NCI-H345 (cell line): ENCODE data around the gene ANO4.
"Not testable (repeated sequence)": the region's sequence is repeated elsewhere in the genome, so short reads cannot be mapped to it uniquely, and the experiment has no call there.

Experiments used
- DNase-seq: peaks from one replicate; lab custom pipeline; 2025; lab: John Stamatoyannopoulos, UW

The ANO4 gene

GRCh38 chr12:101089271-101089670 lies 294.7 kb downstream of the ANO4 start:
- no peak for DNase-seq

- not testable (repeated sequence) for DNase-seq
Observed at GRCh38 chr12:101090222-101090621, 295.6 kb downstream of the ANO4 start.

DNA sequence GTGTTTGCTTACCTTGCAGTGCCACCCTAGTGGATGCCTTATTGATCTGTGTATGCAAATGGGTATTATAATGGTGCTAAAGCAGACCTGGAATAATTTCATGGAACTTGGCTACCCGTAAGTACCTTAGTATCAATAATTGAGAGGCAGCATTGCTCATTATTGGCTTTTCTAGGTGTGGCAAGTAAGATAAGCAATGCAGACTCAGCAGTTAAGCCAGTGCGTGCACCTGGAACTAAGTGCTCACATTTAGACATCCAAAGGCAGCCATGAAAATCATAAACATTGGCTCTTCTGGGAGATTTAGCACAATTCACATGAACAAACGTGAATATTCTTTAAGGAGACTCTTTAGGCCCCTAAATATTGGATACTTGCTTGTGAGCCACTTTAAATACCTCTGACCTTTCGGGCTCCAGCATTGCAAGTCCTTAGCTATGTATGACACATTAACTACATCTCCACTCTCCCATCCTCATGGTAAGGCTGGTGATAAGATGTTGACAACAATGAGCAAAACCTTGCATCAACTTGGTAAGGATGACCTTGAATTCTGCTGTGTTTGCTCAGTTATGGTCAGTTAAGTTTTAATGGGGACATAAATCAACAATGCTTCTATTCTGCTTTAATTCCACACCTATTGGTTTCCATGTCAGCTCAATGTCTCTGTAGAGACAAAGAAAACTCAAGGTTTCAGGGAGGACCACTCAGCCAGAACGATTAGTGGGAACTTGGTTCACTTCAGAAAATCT lies 303.4 kb downstream of the ANO4 start:
- DNase-seq: peak; percentile 78

- no peak for DNase-seq
Observed at GRCh38 chr12:101107032-101107763, 312.6 kb downstream of the ANO4 start.

DNA sequence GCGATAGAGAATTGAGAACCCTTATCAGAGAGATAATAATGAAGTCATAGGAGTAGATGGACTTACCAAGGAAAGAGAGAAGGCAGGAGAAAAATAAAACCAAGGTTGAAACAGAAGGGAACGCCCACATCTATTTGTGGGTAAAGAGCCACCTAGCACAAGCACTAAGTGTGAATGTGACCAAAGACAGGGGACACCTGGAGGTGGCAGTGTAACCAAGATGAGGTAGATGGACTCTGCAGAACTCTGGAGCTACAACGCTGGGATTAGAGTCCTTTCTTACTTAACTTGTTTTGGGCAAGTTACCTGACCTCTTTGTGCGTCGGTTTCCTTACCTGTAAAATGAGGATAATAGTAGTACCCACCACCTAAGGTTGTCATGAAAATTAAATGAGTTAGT lies 313.6 kb downstream of the ANO4 start:
- no peak for DNase-seq

DNA sequence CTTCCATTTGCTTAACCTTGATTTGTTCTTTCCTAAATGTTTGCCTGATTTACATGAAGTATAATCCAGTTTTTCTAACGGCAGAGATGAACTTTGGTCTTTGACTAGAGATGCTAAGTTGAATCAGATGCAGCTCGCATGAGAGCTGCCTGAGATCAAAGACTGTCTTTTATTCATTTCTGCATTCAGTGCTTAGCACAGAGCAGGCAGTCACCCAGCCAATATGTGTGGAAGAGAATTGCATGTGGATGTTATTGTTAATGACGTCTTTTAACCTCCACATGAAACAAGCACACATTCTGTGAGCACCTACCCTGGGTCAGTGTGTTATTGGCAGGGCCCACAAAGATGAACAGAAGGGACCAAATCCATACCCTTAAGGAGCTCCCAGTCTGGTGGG lies 316.3 kb downstream of the ANO4 start:
- DNase-seq: no peak

DNA sequence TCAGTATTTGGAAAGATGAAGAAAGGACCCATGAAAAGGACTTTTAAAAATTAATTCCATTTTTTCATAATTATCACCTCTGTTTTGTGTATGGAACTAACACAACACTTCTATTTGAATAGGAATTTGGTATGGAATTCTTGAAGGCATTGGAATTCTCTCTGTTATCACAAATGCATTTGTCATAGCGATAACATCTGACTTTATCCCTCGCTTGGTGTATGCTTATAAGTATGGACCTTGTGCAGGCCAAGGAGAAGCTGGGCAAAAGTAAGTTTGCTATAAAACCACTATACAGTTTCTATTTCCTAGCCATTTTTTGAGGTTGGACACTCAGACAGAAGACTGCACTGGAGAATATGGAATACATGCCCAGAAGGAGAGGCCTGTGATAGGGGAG lies 316.9 kb downstream of the ANO4 start:
- no peak for DNase-seq

GRCh38 chr12:101115326-101115725 lies 320.8 kb downstream of the ANO4 start:
- DNase-seq: no peak

- peak; percentile 64 for DNase-seq
Observed at GRCh38 chr12:101116911-101117310, 322.3 kb downstream of the ANO4 start.

DNA sequence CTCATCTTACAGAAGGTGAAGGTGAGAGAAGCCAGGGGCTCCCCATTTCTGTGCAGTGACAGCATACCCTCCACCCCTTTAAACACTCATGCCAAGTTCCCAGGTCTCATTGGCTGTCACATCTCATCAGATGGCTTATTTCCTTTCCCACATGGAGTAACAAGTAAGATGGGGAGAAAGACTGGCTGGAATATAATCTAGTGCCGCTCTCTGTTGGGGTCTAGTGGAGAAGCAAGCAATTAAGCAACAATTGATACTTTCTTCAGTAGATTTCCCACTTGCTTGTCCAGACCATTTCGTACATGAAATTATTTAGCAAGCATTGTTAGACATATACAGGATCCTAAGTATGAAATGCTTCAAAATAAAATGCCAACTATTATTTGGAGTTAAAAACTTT lies 323.3 kb downstream of the ANO4 start:
- no peak for DNase-seq

DNA sequence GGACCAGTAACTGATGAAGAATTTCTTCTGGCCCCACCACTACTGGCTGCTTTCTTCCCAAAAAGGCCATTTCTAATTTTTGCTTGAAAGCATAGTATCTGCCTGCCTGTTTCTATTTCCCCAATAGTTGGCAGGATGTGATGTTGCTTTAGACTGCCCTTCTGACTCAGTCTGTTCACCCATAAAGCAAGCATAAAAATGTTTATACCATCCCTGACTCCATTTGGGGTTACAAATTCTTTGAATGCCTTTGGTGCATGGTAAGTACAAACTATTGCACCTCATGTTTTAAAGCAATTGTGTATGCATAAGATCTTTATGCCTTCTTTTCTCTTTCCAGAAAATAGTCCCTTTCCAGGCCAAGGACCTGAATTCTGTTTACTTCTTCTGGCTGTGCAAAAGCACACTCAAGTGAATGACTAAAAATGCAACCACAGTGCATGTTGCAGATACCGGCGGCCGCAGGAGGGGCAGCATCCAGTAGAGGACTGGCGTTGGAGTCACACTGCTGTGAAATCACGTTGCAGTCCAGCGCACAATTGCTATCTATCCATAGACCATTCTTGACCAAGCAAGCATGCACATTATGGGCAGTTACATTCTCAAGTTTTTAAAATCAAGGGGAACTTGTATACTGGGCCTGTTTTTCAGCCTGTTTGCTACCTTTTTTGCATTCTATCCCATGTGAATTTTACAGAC lies 333.1 kb downstream of the ANO4 start:
- no peak for DNase-seq

DNA sequence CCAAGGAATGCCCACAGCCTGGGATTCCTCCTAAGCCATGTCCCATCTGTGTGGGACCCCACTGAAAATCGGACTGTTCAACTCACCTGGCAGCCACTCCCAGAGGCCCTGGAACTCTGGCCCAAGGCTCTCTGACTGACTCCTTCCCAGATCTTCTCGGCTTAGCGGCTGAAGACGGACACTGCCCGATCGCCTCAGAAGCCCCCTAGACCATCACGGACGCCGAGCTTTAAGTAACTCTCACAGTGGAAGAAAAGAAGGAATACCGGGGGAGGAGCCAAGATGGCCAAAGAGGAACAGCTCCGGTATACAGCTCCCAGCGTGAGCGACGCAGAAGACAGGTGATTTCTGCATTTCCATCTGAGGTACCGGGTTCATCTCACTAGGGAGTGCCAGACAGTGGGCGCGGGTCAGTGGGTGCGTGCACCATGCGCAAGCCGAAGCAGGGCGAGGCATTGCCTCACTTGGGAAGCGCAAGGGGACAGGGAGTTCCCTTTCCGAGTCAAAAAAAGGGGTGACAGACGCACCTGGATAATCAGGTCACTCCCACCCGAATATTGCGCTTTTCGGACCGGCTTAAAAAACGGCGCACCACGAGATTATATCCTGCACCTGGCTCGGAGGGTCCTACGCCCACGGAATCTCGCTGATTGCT lies 351.3 kb downstream of the ANO4 start:
- not testable (repeated sequence) for DNase-seq

GRCh38 chr12:101165319-101165718 lies 370.7 kb downstream of the ANO4 start:
- DNase-seq: no peak

GRCh38 chr12:101166866-101167265 lies 372.3 kb downstream of the ANO4 start:
- no peak for DNase-seq

DNA sequence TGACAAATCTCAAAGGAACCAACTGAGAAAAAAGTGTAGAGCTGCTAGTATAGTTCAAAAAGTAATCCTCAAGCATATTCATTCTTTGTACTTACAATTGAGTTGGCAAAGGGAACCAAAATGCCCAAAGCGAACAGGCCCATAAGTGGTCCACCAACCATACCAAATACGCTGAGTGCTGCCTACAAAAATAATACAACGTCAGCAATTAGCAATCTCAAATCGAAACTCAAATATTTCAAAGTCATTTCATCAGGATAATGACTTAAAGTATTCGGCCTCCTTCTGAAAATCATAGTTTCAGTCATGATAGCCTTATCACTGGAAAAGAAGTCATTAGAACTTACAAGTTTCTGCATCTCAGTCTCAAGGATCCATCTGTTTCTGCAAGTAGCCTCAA lies 373.4 kb downstream of the ANO4 start:
- no peak for DNase-seq

DNA sequence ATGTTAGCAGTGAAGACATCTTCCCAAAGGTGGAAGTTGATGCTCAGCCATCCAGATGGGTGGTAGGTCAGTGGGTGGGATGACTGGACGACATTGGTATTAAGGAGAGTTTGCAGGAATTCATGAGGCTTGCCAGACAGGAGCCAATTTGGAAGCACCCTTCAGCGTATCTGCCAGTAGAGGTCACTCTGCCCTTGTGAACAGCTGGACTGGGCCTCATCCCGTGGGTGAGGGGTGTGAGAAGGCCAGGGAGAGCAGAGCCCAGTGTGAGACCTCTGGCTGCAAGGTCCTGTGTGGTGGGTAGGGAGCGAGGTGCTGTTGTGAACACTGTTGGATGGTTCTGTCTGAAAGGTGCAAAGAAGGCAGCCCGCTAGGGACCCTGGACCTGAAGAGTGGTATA lies 377.7 kb downstream of the ANO4 start:
- no peak for DNase-seq

- DNase-seq: no peak
Observed at GRCh38 chr12:101173197-101173749, 378.7 kb downstream of the ANO4 start.

- no peak for DNase-seq
Observed at GRCh38 chr12:101174541-101174940, 380.0 kb downstream of the ANO4 start.
